Tibial nerve (tissue), 3 donors: ENCODE data around the gene MAMDC2.

Experiments
- POLR2A ChIP-seq, 2 donors: fragments of 450-650 bp; IDR thresholded peaks; one replicate each; pipeline ENCODE4 v1.6.1; 2017; ENCODE audit warnings: antibody characterized with exemption in 2 of 2, mild to moderate bottlenecking in 2 of 2, moderate library complexity in 2 of 2
- TF ChIP-seq, protein P1 (sequence below), 5 experiments: fragments of 200-600 bp in 3 of 5; fragments of 450-650 bp in 2 of 5; sonication (generic) in 3 of 5; IDR thresholded peaks; one replicate each; pipeline ENCODE4 v1.5.1; 2016 to 2019; ENCODE audit warnings: antibody characterized with exemption in 5 of 5, mild to moderate bottlenecking in 3 of 5, moderate library complexity in 2 of 5

DNA sequence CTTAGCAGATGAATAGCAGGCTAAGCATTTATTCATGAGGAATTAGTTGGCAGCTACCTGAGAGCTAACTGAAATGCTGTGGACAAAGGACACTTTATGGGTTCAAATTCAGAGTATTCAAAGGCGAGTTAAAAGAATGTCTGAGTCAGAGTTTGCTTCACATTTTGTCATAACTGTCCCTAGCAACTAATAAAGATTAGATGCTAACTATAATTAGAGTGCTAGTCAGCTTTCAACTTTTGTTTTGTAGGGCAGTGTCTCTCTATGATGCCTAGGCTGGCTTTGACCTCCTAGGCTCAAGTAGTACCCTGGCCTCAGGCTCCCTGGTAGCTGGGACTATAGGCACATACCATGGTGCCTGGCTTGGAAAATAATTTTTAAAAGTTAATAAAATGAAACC lies 219.8 kb downstream of the MAMDC2 start:
- TF ChIP-seq, protein P1, sequence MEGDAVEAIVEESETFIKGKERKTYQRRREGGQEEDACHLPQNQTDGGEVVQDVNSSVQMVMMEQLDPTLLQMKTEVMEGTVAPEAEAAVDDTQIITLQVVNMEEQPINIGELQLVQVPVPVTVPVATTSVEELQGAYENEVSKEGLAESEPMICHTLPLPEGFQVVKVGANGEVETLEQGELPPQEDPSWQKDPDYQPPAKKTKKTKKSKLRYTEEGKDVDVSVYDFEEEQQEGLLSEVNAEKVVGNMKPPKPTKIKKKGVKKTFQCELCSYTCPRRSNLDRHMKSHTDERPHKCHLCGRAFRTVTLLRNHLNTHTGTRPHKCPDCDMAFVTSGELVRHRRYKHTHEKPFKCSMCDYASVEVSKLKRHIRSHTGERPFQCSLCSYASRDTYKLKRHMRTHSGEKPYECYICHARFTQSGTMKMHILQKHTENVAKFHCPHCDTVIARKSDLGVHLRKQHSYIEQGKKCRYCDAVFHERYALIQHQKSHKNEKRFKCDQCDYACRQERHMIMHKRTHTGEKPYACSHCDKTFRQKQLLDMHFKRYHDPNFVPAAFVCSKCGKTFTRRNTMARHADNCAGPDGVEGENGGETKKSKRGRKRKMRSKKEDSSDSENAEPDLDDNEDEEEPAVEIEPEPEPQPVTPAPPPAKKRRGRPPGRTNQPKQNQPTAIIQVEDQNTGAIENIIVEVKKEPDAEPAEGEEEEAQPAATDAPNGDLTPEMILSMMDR (IDR thresholded peaks at IDR 0.05) = no peak
- no peak for TF ChIP-seq POLR2A (IDR thresholded peaks at IDR 0.05)
